KOPT-K1 (cell line): ENCODE measurements around the gene TGFB1.
"Not testable (repeated sequence)": the region's sequence is repeated elsewhere in the genome, so short reads cannot be mapped to it uniquely, and the experiment has no call there.

Experiments used
- H3K27ac ChIP-seq: fragments of 200-600 bp; sonication (generic); 2 replicates; pipeline ENCODE4 v1.5.1; 2016; ENCODE audit warnings: antibody characterized with exemption, mild to moderate bottlenecking, low read depth, low read length; ENCODE audit not compliant: poor library complexity, severe bottlenecking
- H3K36me3 ChIP-seq: fragments of 200-600 bp; sonication (generic); 2 replicates; pipeline ENCODE4 v1.5.1; 2017; ENCODE audit warnings: antibody characterized with exemption, mild to moderate bottlenecking, low read length, moderate library complexity; ENCODE audit not compliant: insufficient read depth
- H3K9me3 ChIP-seq: fragments of 200-600 bp; sonication (generic); 2 replicates; pipeline ENCODE4 v1.5.1; 2017; ENCODE audit warnings: antibody characterized with exemption, low read length, mild to moderate bottlenecking; ENCODE audit not compliant: insufficient read depth, poor library complexity, severe bottlenecking

Gene TGFB1

DNA sequence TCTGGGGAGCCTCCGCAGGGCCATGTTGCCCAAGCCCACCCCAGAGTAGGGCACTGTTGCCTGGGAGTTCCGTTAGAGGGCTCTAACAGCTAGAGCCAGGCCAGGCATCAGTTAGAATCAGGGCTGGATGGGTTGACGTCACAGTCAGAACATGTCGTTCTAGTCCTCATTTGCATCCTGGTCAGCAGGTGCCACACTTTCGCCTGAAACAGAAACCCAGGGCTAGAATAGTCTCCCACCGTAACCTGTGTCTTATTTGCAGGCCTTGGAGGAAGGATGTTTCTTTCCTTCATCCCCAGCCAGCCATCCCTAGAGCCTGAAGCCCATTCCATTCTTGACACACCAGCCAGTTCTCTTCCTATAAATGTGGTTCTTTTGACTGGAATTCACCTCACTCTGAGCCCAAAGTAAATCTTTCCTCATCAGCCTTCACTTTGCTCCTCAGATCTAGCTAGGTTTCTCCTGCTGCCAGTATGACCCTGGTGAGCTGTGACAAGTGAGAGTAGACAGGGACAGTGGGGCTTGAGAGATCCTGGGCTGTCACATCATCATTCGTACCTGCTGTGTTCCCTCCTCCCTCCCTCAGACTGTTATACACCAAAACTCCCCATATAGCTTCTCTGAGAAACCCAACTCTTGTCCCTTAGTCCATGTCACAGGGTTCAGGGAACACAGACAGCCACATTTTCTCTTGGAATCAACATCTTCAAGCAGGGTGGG, 55.9 kb downstream of the TGFB1 start:
- no peaks in the 10 kb centered on the region for H3K9me3 ChIP-seq
- H3K27ac ChIP-seq, result no peak overlapping the region
- H3K36me3 ChIP-seq, result peaks cover 97% of the 10 kb centered on the region

DNA sequence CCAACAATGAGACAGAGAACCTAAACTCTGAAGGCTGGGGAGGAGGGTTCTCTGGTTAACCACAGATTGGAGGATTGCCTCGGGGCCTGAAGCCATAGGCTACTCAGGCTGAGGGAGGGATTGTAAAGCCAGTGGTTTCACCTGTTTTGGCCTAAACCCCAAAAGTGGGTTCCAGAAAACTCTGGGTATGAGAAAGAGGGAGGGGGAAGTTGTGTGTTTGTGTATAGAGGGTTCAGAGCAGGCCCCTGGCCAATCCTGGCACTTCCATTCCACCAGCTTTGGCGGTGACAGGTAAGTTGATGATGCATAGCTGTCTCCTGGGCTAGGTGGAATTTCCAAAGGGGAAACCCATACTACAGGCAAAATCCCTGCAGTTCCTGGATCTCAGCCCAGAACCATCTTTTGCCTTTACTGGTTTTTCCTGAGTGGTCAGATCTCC, 57.3 kb downstream of the TGFB1 start:
- Histone ChIP-seq H3K36me3 (peaks cover 100% of the 10 kb centered on the region), H3K9me3 (no peaks in the 10 kb centered on the region), H3K27ac (no peak overlapping the region)

DNA sequence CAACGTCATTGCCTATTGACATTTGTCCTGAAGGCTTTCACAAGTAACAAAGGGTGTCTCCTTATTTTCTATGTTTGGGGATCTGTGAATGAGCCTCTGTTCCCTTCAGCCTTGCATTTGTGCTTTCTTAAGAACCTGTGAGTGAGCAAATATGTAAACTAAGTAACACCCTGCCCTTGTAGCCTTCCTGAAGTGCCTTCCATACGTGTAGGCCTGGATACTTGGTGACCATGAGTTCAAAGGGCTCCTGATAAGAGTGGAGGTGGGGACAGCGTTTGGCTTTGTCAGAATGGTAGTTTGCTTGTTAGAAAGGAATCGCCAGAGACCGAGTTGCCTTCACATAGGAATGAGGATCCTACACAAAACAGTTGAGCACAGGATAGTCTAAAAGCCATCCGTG, 58.2 kb downstream of the TGFB1 start:
- Histone ChIP-seq H3K36me3 (peaks cover 100% of the 10 kb centered on the region), H3K27ac (no peak overlapping the region)

DNA sequence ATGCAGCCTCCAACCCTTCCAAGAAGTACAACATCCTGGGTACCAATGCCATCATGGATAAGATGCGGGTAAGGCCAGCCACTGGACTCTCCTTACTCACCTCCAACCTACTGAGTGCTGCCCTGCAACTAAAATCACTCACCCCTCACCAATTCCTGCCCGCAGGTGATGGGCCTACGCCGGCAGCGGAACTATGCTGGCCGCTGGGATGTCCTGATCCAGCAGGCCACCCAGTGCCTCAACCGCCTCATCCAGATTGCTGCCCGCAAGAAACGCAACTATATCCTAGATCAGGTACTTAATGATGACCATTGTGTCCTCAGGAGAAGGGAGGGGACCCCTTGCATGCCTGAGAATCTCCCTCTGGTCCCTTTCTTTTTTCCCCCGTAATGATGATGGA, 59.3 kb downstream of the TGFB1 start:
- peaks cover 100% of the 10 kb centered on the region for H3K36me3 ChIP-seq
- H3K27ac ChIP-seq, result no peak overlapping the region
- no peaks in the 10 kb centered on the region for H3K9me3 ChIP-seq

More for the DNA sequence above, 58.2 kb downstream of the TGFB1 start:
- H3K9me3 ChIP-seq, result no peaks in the 10 kb centered on the region

DNA sequence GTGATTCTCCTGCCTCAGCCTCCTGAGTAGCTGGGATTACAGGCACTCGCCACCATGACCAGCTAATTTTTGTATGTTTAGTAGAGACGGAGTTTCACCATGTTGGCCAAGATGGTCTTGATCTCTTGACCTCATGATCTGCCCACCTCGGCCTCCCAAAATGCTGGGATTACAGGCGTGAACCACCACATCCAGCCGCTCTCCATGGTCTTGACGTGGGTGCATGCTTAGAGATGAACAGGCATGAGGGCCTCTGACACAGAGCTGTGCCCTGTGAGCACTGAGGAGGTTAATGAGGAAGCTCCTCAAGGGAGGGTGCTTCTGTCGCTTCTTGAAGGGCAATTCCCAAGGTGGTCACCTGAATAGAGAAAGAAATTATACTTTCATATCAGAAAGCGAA, 63.9 kb downstream of the TGFB1 start:
- not testable (repeated sequence) for H3K27ac ChIP-seq, H3K9me3 ChIP-seq
- peaks cover 100% of the 10 kb centered on the region for H3K36me3 ChIP-seq

DNA sequence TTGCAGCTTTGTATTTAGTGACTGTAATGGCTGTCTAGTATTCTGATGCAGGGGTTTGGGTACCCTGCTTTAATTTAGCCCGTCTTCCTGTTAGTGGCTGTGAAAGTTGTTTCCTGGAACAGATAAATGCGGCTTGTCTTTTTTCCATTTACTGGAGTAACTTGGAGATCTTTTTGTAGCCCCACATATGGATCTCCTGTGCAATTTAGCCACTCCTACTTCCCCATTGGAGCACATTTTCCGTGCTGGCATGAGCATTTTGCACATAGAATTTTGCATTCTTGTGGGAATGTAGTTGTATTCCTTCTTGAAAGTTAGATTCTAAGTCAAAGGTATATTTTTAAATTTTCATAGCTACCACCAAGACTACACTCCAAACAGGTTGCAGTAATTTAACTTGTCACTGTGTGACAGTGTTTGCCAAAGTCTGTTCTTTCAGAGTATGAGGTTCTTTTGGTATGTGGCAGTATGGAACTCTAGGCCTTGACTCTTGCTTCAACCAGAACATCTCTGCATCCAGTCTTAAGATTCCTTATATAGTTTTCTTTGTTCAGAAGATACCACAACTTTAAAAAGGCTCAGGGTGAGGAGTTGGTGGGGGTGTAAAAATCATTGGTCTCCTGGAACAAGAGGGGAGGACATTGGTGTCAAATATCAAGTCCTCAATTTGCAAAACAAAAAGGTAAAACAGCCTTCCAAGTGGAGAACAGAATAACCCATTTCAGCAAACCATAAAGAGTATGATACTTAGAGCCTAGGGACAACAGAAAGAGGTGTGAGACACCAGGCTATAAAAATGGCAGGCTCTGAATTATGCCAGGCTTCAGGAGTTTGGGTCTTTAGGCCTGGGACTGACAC, 64.8 kb downstream of the TGFB1 start:
- Histone ChIP-seq H3K36me3 (peaks cover 100% of the 10 kb centered on the region), H3K9me3 (no peaks in the 10 kb centered on the region), H3K27ac (no peak overlapping the region)
